Ascending aorta (tissue), 2 donors: ENCODE results near the gene AACS. TPM values are rescaled to one million over a fixed set of nuclear protein-coding genes. Genes with fewer than 3 reads are reported as not detected.
"Not testable (repeated sequence)": the region's sequence is repeated elsewhere in the genome, so short reads cannot be mapped to it uniquely, and the experiment has no call there.

Source experiments
- DNase-seq, 2 donors: peaks; one replicate each; pipeline ENCODE4 v3.0.0-alpha.2; 2019; ENCODE audit warnings: low spot score in 2 of 2
- H3K27ac ChIP-seq, 2 donors: fragments of 200-600 bp; sonication (generic); one replicate each; pipeline ENCODE4 v1.5.1; 2016 to 2017; ENCODE audit warnings: mild to moderate bottlenecking in 1 of 2
- H3K27me3 ChIP-seq: fragments of 200-600 bp; sonication (generic); one replicate; pipeline ENCODE4 v1.5.1; 2017
- H3K36me3 ChIP-seq, 2 donors: fragments of 200-600 bp; sonication (generic); one replicate each; pipeline ENCODE4 v1.5.1; 2016
- H3K4me1 ChIP-seq, 2 donors: fragments of 200-600 bp; sonication (generic); one replicate each; pipeline ENCODE4 v1.5.1; 2016 to 2017; ENCODE audit warnings: mild to moderate bottlenecking in 1 of 2
- H3K4me3 ChIP-seq, 2 donors: fragments of 200-600 bp; sonication (generic); one replicate each; pipeline ENCODE4 v1.5.1; 2016 to 2017; ENCODE audit warnings: mild to moderate bottlenecking in 1 of 2
- H3K9me3 ChIP-seq, 2 donors: fragments of 200-600 bp; sonication (generic); one replicate each; pipeline ENCODE4 v1.5.1; 2016
- intact Hi-C: fragments of 100-400 bp; cut with DNase I; formaldehyde crosslinking; loops from one replicate; pipeline ENCODE4 v1.15.1; 2023
- total RNA-seq: library from RNA; depleted of rRNA; stranded (reverse); fragments of >200 nt; gene quantifications from one replicate; pipeline ENCODE4 v1.1.0, GENCODE V29; 2016
- TF ChIP-seq, protein P1 (sequence below), 3 experiments: fragments of 200-600 bp in 2 of 3; fragments of 450-650 bp in 1 of 3; sonication (generic) in 2 of 3; IDR thresholded peaks; one replicate each; pipeline ENCODE4 v1.5.1; 2016 to 2019; ENCODE audit warnings: antibody characterized with exemption in 3 of 3, mild to moderate bottlenecking in 1 of 3, moderate library complexity in 1 of 3

Gene AACS
- total RNA-seq, 1 donor from 2014 or later: 7.0 TPM

DNA sequence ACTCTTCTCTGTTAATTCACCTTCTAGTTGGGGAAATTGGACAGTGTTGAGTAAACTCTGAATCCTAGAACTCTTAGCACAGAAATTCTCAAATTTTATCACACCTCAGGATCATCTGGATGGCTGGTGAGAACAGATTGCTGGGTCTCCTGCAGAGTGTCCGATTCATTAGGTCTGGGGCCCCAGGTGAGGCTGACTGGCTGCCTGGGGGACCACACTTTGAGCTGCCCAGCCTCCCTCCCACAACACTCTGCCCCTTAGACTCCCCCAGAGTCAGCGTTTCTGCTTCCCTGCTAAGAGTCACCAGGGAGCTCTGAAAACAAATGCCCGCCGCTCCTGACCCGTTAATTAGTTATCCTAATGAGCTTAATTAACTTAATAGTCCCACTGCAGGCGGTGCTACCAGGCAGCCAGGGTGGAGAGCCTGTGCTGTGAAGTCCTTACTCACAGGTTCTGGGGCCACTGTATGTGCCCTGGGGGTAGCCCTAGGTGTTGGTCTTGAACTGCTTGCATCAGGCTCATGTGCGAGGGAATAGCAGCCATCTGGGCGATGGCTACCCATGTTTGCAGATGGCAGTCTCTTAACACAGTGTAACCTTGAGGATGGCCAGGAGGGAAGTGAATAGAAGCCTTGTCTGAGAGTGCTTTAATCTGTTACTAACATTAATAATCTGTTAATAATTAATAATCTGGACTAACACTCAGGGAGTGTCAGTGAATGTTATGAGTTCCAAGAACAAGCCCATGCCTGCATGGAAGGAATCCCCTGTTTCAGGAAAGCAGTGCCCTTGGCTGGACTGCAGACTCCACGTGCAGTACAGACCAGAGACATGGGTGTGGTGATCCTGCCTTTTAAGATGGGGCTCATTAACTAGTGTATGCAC is 35.6 kb downstream of the AACS start:
- Histone ChIP-seq H3K9me3 (no peaks in the 10 kb centered on the region), H3K27me3 (no peaks in the 10 kb centered on the region), H3K4me1 (no peaks in the 10 kb centered on the region), H3K27ac (no peak overlapping the region), H3K36me3 (peaks cover 15 to 29% of the 10 kb centered on the region in 2 donors), H3K4me3 (no peak overlapping the region)
- TF ChIP-seq, protein P1, sequence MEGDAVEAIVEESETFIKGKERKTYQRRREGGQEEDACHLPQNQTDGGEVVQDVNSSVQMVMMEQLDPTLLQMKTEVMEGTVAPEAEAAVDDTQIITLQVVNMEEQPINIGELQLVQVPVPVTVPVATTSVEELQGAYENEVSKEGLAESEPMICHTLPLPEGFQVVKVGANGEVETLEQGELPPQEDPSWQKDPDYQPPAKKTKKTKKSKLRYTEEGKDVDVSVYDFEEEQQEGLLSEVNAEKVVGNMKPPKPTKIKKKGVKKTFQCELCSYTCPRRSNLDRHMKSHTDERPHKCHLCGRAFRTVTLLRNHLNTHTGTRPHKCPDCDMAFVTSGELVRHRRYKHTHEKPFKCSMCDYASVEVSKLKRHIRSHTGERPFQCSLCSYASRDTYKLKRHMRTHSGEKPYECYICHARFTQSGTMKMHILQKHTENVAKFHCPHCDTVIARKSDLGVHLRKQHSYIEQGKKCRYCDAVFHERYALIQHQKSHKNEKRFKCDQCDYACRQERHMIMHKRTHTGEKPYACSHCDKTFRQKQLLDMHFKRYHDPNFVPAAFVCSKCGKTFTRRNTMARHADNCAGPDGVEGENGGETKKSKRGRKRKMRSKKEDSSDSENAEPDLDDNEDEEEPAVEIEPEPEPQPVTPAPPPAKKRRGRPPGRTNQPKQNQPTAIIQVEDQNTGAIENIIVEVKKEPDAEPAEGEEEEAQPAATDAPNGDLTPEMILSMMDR (IDR thresholded peaks at IDR 0.05): no peak
- DNase-seq: no peak
- intact Hi-C loops: no loop called here

DNA sequence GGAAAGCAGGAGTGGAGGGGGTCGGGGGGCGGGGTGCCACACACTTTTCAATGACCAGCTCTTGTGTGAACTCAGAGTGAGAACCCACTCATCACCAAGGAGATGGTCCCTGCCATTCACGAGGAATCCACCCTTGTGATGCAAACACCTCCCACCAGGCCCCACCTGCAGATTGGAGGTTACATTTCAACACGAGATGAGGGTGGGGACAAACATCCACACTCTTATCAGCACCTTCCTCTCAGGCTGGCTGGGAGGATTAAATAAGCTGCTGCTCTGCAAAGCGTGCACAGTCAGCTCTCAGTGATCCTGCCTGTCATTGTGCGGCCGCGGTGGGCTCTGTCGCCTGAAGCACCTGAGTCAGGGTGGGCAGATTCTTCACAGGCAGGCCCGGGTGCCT is 39.7 kb downstream of the AACS start:
- Histone ChIP-seq H3K27me3 (no peaks in the 10 kb centered on the region), H3K4me1 (no peaks in the 10 kb centered on the region), H3K36me3 (peaks cover 15 to 48% of the 10 kb centered on the region in 2 donors), H3K27ac (no peak overlapping the region), H3K9me3 (no peaks in the 10 kb centered on the region), H3K4me3 (no peak overlapping the region)
- no peak for DNase-seq
- intact Hi-C loops: no loop called here
- TF ChIP-seq, protein P1 (IDR thresholded peaks at IDR 0.05): no peak

DNA sequence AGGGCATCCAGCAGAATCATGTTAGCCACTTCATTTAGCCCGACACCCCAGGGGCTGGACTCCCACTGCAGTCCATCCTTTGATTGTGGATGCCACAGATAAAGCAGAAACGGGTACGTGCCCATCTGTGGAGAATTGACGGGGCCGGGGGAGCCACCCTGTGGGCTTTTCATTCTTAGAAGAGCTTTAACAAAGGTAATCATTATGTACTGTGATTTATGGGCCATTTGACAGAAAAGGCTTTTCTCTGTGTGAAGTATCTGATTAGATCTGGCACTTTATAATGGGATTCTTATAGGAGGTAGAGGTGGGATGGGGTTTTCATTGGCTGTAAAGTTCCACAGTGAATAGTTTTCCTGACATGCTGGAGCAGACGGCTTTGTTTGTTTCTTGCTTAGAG is 40.4 kb downstream of the AACS start:
- H3K36me3 ChIP-seq: peaks cover 15 to 48% of the 10 kb centered on the region in 2 donors
- no peaks in the 10 kb centered on the region for H3K27me3 ChIP-seq
- intact Hi-C loops: no loop called here
- H3K4me3 ChIP-seq: no peak overlapping the region
- no peaks in the 10 kb centered on the region for H3K4me1 ChIP-seq
- TF ChIP-seq, protein P1 (IDR thresholded peaks at IDR 0.05): no peak
- no peak for DNase-seq
- H3K9me3 ChIP-seq: no peaks in the 10 kb centered on the region
- no peak overlapping the region for H3K27ac ChIP-seq

DNA sequence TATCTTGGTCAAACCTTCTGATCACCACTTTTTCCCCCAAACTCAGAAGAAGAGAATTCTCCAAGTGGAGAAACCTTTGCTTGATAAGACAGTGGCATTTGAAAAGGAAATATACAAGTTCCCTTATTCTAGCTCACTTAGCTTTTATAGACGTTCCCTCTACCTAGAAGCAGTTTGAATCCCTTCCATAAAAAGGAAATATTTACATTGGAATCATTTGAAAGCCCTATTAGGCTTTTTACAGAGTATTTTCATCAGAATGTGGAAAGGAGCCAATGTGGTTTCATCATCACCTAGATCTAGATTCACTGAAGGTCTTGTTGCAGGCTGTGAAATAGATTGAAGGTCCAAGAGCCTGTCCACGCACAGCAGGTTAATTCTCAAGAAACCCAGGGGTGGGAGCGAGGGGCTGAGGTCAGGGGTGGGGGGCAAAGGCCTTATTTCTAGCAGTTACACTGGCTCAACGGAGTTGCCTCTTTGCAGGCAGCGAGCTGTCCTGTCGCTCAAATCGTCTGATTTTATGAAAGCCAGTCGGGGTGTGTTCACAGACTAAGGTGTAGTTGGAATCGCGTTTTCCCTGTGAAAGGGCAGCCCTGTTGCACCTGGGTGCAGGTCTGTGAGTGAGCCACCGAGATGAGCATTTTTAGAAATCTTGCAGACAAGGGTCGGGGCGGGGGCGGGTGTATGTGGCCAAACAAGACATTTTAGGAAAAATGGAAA is 45.6 kb downstream of the AACS start:
- Histone ChIP-seq H3K9me3 (no peaks in the 10 kb centered on the region), H3K36me3 (peaks cover 7 to 45% of the 10 kb centered on the region in 2 donors), H3K27ac (no peak overlapping the region), H3K27me3 (no peaks in the 10 kb centered on the region), H3K4me3 (no peak overlapping the region), H3K4me1 (no peaks in the 10 kb centered on the region)
- TF ChIP-seq, protein P1 (IDR thresholded peaks at IDR 0.05): no peak
- intact Hi-C loops: no loop called here
- DNase-seq: no peak

DNA sequence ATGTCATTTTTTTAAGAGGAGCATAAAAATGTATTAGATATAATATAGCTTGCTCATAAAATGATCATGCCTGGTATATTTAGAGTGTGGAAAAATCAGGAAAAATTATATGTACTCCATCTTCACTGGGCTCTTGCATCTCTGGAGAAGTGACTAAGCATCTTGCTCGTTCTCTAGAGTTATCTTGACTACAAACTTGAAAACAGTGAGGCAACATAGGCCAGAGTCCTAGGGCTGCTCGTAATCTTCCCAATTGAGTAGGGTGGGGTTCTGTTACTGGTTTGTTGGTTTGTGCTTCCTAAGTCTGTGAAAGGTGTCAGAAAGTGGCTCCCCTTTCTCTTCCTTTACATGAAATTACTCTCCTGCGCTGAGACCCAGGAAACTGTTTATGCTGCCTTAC is 46.2 kb downstream of the AACS start:
- Histone ChIP-seq H3K27me3 (no peaks in the 10 kb centered on the region), H3K4me3 (no peak overlapping the region), H3K36me3 (peaks cover 7 to 50% of the 10 kb centered on the region in 2 donors), H3K4me1 (no peaks in the 10 kb centered on the region), H3K9me3 (no peaks in the 10 kb centered on the region), H3K27ac (no peak overlapping the region)
- intact Hi-C loops: no loop called here
- TF ChIP-seq, protein P1 (IDR thresholded peaks at IDR 0.05): no peak
- no peak for DNase-seq

DNA sequence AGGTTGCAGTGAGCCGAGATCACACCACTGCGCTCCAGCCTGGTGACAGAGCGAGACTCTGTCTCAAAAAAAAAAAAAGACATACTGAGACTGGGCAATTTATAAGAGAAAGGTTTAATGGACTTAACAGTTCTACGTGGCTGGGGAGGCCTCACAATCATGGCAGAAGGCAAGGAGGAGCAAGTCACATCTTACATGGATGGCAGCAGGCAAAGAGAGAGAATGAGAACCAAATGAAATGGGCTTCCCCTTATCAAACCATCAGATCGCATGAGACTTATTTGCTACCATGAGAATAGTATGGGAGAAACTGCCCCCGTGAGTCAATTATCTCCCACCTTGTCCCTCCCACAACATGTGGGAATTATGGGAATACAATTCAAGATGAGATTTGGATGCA is 47.4 kb downstream of the AACS start:
- intact Hi-C loops: not testable (repeated sequence)
- H3K36me3 ChIP-seq: peaks cover 8 to 42% of the 10 kb centered on the region in 2 donors

More for the DNA sequence above, 47.4 kb downstream of the AACS start:
- not testable (repeated sequence) for H3K4me1 ChIP-seq, DNase-seq, H3K27ac ChIP-seq, H3K9me3 ChIP-seq, H3K27me3 ChIP-seq, H3K4me3 ChIP-seq
